ENCODE data around the gene KHDRBS1.

The KHDRBS1 gene

DNA sequence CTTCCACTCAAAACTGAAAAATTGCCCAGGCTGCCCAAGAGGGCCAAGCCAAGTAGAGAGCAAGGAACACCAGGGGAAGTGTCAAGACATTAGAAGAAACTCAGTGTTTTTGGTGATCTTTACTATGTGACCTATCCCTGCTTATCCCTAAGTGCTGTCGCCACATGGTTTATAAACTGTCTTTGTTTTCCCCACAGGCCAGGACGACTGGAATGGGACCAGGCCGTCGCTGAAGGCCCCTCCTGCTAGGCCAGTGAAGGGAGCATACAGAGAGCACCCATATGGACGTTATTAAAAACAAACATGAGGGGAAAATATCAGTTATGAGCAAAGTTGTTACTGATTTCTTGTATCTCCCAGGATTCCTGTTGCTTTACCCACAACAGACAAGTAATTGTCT is 28.7 kb downstream of the KHDRBS1 start:
- H3K4me3 ChIP-seq, result no peak overlapping the region
- intact Hi-C loops (cut with DNase I; ENCODE audit: low total_unique reads), result no loop called here
- no peak for TF ChIP-seq CTCF (IDR thresholded peaks at IDR 0.05)
- no peaks in the 10 kb centered on the region for H3K9me3 ChIP-seq
- H3K27ac ChIP-seq, result no peak overlapping the region
- no peaks in the 10 kb centered on the region for H3K4me1 ChIP-seq
- H3K27me3 ChIP-seq, result no peaks in the 10 kb centered on the region
- peaks cover 0 to 67% (median 26%) of the 10 kb centered on the region in 3 donors for H3K36me3 ChIP-seq
- DNase-seq, result no peak

- Histone ChIP-seq H3K4me3 (no peak overlapping the region), H3K27ac (no peak overlapping the region), H3K36me3 (peaks cover 0 to 63% (median 45%) of the 10 kb centered on the region in 3 donors), H3K9me3 (no peaks in the 10 kb centered on the region), H3K27me3 (no peaks in the 10 kb centered on the region), H3K4me1 (no peaks in the 10 kb centered on the region)
- intact Hi-C loops (cut with DNase I; ENCODE audit: low total_unique reads), result no loop called here
- DNase-seq, result no peak
- no peak for TF ChIP-seq CTCF (IDR thresholded peaks at IDR 0.05)
Measured at GRCh38 chr1:32044234-32044633, 30.6 kb downstream of the KHDRBS1 start.

- intact Hi-C loops (cut with DNase I; ENCODE audit: low total_unique reads), result no loop called here
- Histone ChIP-seq H3K27me3 (no peaks in the 10 kb centered on the region), H3K36me3 (peaks cover 5 to 52% (median 47%) of the 10 kb centered on the region in 3 donors), H3K27ac (no peak overlapping the region), H3K4me1 (no peaks in the 10 kb centered on the region), H3K9me3 (no peaks in the 10 kb centered on the region), H3K4me3 (no peak overlapping the region)
- no peak for DNase-seq
- no peak for TF ChIP-seq CTCF (IDR thresholded peaks at IDR 0.05)
Measured at GRCh38 chr1:32045772-32046171, 32.1 kb downstream of the KHDRBS1 start.

DNA sequence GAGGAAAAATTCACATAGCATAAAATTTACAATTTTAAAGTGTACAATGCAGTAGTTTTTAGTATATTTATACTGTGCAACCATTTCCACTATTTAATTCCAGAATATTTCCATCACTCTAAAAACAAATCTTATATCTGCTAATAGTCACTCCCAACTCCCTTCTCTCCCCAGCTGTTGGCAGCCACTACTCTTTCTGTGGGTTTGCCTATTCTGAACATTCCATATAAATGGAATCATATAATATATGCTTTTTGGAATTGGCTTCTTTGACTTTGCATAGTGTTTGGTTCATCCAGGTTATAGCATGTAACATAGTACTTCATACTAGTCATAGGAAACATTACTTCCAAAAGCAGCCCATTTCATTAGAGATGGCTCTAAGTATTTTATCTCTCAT is 34.0 kb downstream of the KHDRBS1 start:
- H3K9me3 ChIP-seq, result no peaks in the 10 kb centered on the region
- H3K27ac ChIP-seq, result no peak overlapping the region
- no peaks in the 10 kb centered on the region for H3K4me1 ChIP-seq
- no peak for TF ChIP-seq CTCF (IDR thresholded peaks at IDR 0.05)
- intact Hi-C loops (cut with DNase I; ENCODE audit: low total_unique reads), result no loop called here
- H3K27me3 ChIP-seq, result no peaks in the 10 kb centered on the region
- no peak overlapping the region for H3K4me3 ChIP-seq
- no peak for DNase-seq
- peaks cover 21 to 71% (median 34%) of the 10 kb centered on the region in 3 donors for H3K36me3 ChIP-seq

DNA sequence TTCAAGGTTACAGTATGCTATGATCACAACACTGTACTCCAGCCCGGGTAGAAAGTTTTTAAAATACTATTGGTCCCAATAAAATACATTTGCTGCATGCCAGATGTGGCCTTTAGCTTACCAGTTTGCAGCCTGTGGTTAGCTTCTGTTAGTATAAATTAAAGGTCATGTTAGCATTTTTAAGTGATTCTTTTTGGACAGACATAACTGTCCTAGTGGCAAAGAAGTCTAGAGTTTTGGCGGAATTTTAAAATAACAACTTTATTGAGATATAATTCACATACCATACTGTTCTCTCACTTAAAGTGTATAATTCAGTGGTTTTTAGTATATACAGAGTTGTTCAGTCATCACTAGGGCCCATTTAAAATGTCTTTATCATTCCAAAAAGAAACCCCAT is 34.8 kb downstream of the KHDRBS1 start:
- intact Hi-C loops (cut with DNase I; ENCODE audit: low total_unique reads), result no loop called here
- no peak for DNase-seq
- Histone ChIP-seq H3K9me3 (no peaks in the 10 kb centered on the region), H3K27me3 (no peaks in the 10 kb centered on the region), H3K4me1 (no peaks in the 10 kb centered on the region), H3K4me3 (no peak overlapping the region), H3K27ac (no peak overlapping the region), H3K36me3 (peaks cover 28 to 79% (median 37%) of the 10 kb centered on the region in 3 donors)
- TF ChIP-seq CTCF (IDR thresholded peaks at IDR 0.05), result no peak

- H3K9me3 ChIP-seq, result no peaks in the 10 kb centered on the region
- DNase-seq, result no peak
- no peaks in the 10 kb centered on the region for H3K4me1 ChIP-seq
- H3K4me3 ChIP-seq, result no peak overlapping the region
- no peak for TF ChIP-seq CTCF (IDR thresholded peaks at IDR 0.05)
- no peaks in the 10 kb centered on the region for H3K27me3 ChIP-seq
- no peak overlapping the region for H3K27ac ChIP-seq
- peaks cover 42 to 90% (median 59%) of the 10 kb centered on the region in 3 donors for H3K36me3 ChIP-seq
- intact Hi-C loops (cut with DNase I; ENCODE audit: low total_unique reads), result no loop called here
Measured at GRCh38 chr1:32051706-32052105, 38.0 kb downstream of the KHDRBS1 start.
